ENCODE results near the gene JMJD1C.
"Not testable (repeated sequence)": the region's sequence is repeated elsewhere in the genome, so short reads cannot be mapped to it uniquely, and the experiment has no call there.

JMJD1C gene

GRCh38 chr10:63392224-63392623 lies 73.6 kb downstream of the JMJD1C start:
- no peak for DNase-seq

GRCh38 chr10:63391812-63392211 lies 74.0 kb downstream of the JMJD1C start:
- DNase-seq: no peak

- DNase-seq: no peak
Observed at GRCh38 chr10:63390521-63390920, 75.3 kb downstream of the JMJD1C start.

GRCh38 chr10:63388421-63389031 lies 77.3 kb downstream of the JMJD1C start:
- DNase-seq: no peak

GRCh38 chr10:63385254-63385653 lies 80.5 kb downstream of the JMJD1C start:
- no peak for DNase-seq

- no peak for DNase-seq
Observed at GRCh38 chr10:63384675-63385074, 81.1 kb downstream of the JMJD1C start.

GRCh38 chr10:63384001-63384400 lies 81.8 kb downstream of the JMJD1C start:
- DNase-seq: no peak

- no peak for DNase-seq
Observed at GRCh38 chr10:63383141-63383540, 82.6 kb downstream of the JMJD1C start.

GRCh38 chr10:63382066-63382465 lies 83.7 kb downstream of the JMJD1C start:
- no peak for DNase-seq

GRCh38 chr10:63377305-63377661 lies 88.5 kb downstream of the JMJD1C start:
- DNase-seq: not testable (repeated sequence)

GRCh38 chr10:63376560-63377304 lies 89.0 kb downstream of the JMJD1C start:
- DNase-seq: peak; percentile 92

GRCh38 chr10:63375859-63376258 lies 89.9 kb downstream of the JMJD1C start:
- DNase-seq: peak; percentile 78

- DNase-seq: no peak
Observed at GRCh38 chr10:63375458-63375857, 90.3 kb downstream of the JMJD1C start.

GRCh38 chr10:63374991-63375390 lies 90.8 kb downstream of the JMJD1C start:
- DNase-seq: peak; percentile 55

GRCh38 chr10:63373176-63373575 lies 92.6 kb downstream of the JMJD1C start:
- DNase-seq: no peak

- no peak for DNase-seq
Observed at GRCh38 chr10:63369711-63370110, 96.1 kb downstream of the JMJD1C start.

- no peak for DNase-seq
Observed at GRCh38 chr10:63368365-63368764, 97.4 kb downstream of the JMJD1C start.

GRCh38 chr10:63366933-63367332 lies 98.8 kb downstream of the JMJD1C start:
- DNase-seq: no peak

- peak; percentile 52 for DNase-seq
Observed at GRCh38 chr10:63365976-63366765, 99.6 kb downstream of the JMJD1C start.

GRCh38 chr10:63364918-63365317 lies 100.9 kb downstream of the JMJD1C start:
- DNase-seq: no peak

GRCh38 chr10:63363951-63364350 lies 101.8 kb downstream of the JMJD1C start:
- no peak for DNase-seq

- no peak for DNase-seq
Observed at GRCh38 chr10:63355682-63356081, 110.1 kb downstream of the JMJD1C start.

- no peak for DNase-seq
Observed at GRCh38 chr10:63352976-63353375, 112.8 kb downstream of the JMJD1C start.

Data from fibroblast of skin of back (primary cell).